ENCODE measurements around the gene KCNQ1. TPM values are rescaled to one million over a fixed set of nuclear protein-coding genes. Genes with fewer than 3 reads are reported as not detected.
A peak's percentile ranks its signal among the peaks of the same experiment; 100 is the strongest.

KCNQ1 gene
- total and polyA plus RNA-seq, 9 donors, result 1.4 to 17.2 (median 3.8) TPM

- Histone ChIP-seq H3K27me3 (no peaks in the 10 kb centered on the region), H3K27ac (no peak overlapping the region), H3K4me1 (ENCODE audit: insufficient read depth) (peaks cover 1% of the 10 kb centered on the region), H3K4me3 (no peak overlapping the region), H3K9me3 (no peaks in the 10 kb centered on the region), H3K36me3 (no peaks in the 10 kb centered on the region)
- intact Hi-C loops (cut with DNase I), result no loop called here
- no peak for TF ChIP-seq POLR2A (IDR thresholded peaks at IDR 0.05)
- TF ChIP-seq CTCF (IDR thresholded peaks at IDR 0.05), result no peak
- no peak for TF ChIP-seq EP300 (IDR thresholded peaks at IDR 0.05)
- 87 to 90% (median 89%) methylated on average over 7 of the region's 7 CpGs for WGBS, 3 donors
- peak in 3 of 5 donors; percentile 7 to 12 (median 11) for DNase-seq
These were observed 327.8 kb downstream of the KCNQ1 start for GRCh38 chr11:2772544-2773031.

DNA sequence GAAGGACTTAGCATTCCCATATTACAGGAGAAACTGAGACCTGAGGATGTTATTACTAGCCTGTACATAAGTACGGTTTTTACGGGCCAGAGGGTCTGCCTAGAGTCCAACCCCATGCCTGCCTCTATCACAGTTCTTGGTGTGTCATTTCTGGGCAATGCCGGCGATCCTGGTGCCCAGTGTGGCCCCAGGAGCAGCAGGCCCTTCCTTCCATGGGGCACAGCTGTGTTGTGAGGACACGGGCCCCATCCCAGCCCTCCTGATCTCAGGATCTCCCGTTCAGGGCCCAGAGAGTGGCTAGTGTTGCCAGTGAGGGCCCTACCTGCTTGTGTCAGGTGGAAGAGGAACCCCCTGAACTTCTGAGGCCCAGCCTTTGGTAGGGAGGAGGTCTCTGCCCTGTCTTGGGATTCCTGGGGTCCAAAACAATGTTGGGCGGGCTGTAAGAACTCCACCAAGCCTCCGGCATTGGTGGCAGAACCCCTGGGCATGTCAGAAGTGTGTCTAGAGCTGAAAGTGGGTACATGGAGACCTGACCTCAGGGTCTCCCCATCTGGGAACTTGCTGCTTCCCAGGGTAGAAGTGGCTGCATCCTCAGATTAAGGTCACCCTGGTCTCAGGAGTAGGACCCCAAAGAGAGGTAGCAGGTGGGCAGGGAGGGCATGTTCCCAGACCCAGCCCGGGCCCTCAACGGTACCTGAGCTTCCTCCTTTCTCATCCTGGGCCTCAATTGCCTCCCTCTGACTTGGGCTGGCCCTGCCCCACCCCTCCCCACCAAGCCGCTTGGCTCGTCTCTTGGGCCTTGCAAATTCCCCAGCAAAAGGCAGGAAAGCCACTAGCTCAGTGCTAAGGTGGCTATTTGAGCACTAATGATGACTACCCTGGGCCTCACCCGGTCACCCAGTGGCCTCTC, 329.6 kb downstream of the KCNQ1 start:
- intact Hi-C loops (cut with DNase I), result no loop called here

GRCh38 chr11:2775083-2775625, 330.3 kb downstream of the KCNQ1 start:
- no peaks in the 10 kb centered on the region for H3K36me3 ChIP-seq
- H3K4me1 ChIP-seq (ENCODE audit: insufficient read depth), result peaks cover 26% of the 10 kb centered on the region
- H3K4me3 ChIP-seq, result no peak overlapping the region
- no peaks in the 10 kb centered on the region for H3K9me3 ChIP-seq
- 93 to 98% (median 97%) methylated on average over 5 of the region's 5 CpGs for WGBS, 3 donors
- intact Hi-C loops (cut with DNase I), result no loop called here
- H3K27me3 ChIP-seq, result no peaks in the 10 kb centered on the region
- TF ChIP-seq EP300 (IDR thresholded peaks at IDR 0.05), result no peak
- TF ChIP-seq CTCF (IDR thresholded peaks at IDR 0.05), result no peak
- TF ChIP-seq POLR2A (IDR thresholded peaks at IDR 0.05), result no peak
- peak; percentile 9 to 26 (median 16) for DNase-seq
- H3K27ac ChIP-seq, result no peak overlapping the region

More for the DNA sequence above, 329.6 kb downstream of the KCNQ1 start:
- Histone ChIP-seq H3K9me3 (no peaks in the 10 kb centered on the region), H3K4me1 (ENCODE audit: insufficient read depth) (peaks cover 19% of the 10 kb centered on the region), H3K27ac (no peak overlapping the region), H3K36me3 (no peaks in the 10 kb centered on the region), H3K27me3 (no peaks in the 10 kb centered on the region), H3K4me3 (no peak overlapping the region)
- TF ChIP-seq CTCF (IDR thresholded peaks at IDR 0.05), result no peak
- no peak for TF ChIP-seq POLR2A (IDR thresholded peaks at IDR 0.05)
- no peak for TF ChIP-seq EP300 (IDR thresholded peaks at IDR 0.05)
- WGBS, 3 donors, result 91 to 96% (median 95%) methylated on average over 12 to 13 of the region's 13 CpGs
- peak in 3 of 5 donors; percentile 7 to 26 (median 15) for DNase-seq

DNA sequence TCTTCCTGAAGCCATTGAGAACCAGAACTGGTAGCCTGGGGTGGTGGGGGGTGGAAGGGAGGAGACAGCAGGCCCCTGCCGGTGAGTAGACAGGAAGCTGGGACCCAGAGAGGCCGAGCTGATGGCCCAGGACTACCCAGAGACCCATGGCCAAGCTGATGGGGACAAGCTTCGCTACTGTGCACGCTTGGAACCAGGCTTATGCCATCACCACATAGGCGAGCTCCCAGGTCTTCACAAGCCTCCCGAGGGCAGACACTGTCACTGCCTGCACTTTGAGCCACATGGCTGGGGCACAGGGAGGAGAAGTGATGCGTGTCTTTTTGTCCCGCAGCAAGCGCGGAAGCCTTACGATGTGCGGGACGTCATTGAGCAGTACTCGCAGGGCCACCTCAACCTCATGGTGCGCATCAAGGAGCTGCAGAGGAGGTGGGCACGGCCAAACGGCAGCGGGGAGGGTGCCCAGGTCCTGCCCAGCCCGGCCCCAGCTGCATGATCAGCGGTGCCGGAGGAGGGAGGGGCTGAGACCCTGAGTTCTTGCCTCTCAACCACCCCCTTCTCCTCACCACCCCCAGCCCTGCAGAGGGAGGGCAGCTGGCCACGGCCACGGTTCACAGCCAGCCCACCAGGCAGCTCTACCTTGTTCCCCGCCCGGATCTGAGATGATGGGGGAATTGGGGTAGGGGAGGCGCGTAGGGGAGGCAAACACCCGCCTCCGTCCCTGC, 331.0 kb downstream of the KCNQ1 start:
- H3K36me3 ChIP-seq, result no peaks in the 10 kb centered on the region
- no peaks in the 10 kb centered on the region for H3K9me3 ChIP-seq
- TF ChIP-seq EP300 (IDR thresholded peaks at IDR 0.05) (no peak), POLR2A (IDR thresholded peaks at IDR 0.05) (no peak), CTCF (IDR thresholded peaks at IDR 0.05) (no peak)
- no peak overlapping the region for H3K4me3 ChIP-seq
- peaks cover 32% of the 10 kb centered on the region for H3K4me1 ChIP-seq (ENCODE audit: insufficient read depth)
- 90 to 94% (median 91%) methylated on average over 29 of the region's 29 CpGs for WGBS, 3 donors
- no peak overlapping the region for H3K27ac ChIP-seq
- DNase-seq, result peak; percentile 14 to 33 (median 23)
- no peaks in the 10 kb centered on the region for H3K27me3 ChIP-seq
- intact Hi-C loops (cut with DNase I), result no loop called here
